HG03575 (cell line): ENCODE results near the gene CFAP77.

Experiments
- ATAC-seq: cut with Tn5 transposase; IDR thresholded peaks from one replicate; pipeline ENCODE4 v1.9.1; 2021; ENCODE audit not compliant: unreplicated experiment, insufficient number of reproducible peaks, low FRiP score; ENCODE audit errors: extremely low read depth

CFAP77 gene

DNA sequence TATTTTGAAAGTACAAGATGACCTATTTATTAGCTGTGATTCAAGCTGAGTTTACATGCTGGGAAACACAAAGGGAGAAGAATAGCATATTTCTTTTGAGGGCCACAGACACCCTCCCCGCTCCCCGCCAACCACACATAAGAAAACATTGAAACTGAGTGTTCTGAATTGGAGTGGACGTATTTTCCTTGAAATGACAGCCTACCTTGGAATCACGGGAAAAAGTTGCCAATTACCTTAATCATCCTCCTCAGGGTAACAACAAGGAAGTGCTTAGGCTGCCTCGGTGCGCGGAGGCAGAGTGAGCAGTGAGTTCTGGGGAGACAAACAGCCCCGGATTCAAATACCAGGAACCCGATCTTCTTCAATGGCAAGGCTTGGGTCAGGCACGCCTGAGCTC lies 31.4 kb downstream of the CFAP77 start:
- ATAC-seq: no peak

DNA sequence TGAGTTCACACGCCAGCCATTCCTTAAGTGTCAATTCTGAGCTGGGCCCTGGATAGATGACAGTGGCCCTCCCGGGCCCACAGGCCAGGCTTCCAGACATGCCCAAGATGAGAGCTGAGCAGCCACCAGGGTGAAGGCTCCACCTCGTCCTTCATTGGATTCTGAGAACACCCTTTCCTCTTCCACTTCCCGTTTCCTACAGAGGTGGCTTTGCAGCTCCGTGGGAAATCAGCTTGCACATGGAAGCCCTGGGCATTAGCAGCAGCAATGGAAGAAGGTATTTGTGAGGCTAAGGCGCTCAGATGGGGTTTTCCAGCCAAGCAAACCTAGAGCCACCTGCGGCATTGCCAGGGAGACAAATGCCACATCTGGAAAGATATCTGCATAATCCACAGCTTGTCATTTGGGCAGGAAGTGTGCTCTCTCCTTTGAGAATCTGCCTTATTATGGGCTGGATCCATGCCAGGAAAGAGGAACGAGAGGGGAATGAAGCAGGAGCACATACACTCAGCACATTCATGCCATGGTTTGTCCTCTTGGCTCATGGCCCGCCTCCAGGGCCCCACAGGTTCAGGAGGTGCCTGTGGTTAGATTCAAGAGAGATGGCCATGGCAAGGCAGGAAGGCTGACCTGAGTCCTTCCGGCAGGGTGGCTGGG lies 34.1 kb downstream of the CFAP77 start:
- ATAC-seq: no peak

DNA sequence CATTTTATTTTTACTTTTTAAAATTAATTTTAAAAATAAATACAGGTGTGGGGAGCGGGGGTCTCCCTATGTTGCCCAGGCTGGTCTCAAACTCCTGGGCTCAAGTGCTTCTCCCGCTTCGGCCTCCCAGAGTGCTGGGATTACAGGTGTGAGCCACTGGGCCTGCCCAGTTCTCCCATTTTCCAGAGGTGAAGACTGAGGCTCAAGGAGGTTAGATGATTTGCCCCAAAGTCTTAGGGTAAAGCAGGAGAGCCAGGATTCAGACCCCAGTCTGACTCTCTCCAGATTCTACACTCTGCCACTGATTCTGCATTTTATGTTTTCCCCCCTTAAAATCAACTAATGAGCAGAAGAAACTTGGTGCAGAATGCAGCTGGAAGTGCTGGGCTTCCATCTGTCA lies 36.9 kb downstream of the CFAP77 start:
- no peak for ATAC-seq

DNA sequence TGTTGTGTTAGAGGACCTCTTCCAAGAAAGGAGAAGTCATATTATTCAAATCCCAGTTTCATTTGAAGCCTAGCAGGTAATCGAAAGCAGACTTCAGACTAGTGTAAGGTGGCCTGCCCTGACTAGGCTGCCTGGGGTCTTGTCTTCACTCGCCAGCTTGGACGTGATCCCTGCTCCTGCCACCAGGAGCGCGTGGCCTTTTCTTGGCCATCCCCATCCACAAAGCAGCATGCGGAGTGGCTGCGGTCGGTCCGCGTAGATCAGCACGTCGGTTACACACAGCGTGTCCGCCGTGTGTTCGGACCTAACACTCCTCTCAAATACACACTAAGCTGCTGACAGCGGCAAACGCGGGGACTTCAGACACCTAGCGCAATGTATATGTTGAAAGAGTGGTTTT lies 37.3 kb downstream of the CFAP77 start:
- ATAC-seq: no peak

DNA sequence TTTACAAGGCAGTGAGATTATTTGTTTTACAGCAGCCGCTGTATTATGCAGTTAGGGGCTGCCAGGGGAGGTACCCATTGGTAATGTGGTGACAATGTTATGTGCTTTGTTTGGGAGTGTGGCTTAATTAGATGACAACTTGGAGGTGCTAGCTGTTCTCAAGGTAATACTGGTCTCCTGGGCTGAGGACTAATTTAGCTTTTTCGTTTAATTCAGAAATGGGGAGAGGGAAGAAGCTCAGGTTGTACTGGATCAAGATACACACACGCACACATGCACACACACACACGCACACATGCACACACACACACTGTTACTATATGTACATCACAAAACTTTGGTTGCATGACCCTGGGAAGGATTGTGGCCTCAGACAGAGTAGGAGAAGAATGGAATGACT lies 37.9 kb downstream of the CFAP77 start:
- ATAC-seq: no peak

DNA sequence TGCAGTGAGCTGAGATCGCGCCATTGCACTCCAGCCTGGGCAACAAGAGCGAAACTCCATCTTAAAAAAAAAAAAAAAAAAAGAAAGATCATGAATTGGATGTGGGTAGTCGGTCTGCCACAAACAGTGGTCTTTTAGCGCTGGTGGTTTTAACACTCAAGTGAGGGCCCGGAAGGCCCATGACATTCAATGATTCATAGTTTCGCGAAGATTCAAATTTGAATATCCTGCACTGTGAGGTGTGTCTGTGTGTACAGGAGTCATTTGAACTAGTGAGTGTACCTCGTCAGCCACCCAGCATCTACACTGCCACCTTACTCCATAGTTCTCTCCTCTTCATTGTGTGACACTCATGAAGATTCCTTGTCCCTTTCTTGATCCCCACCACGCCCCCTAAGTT lies 41.3 kb downstream of the CFAP77 start:
- ATAC-seq: no peak

DNA sequence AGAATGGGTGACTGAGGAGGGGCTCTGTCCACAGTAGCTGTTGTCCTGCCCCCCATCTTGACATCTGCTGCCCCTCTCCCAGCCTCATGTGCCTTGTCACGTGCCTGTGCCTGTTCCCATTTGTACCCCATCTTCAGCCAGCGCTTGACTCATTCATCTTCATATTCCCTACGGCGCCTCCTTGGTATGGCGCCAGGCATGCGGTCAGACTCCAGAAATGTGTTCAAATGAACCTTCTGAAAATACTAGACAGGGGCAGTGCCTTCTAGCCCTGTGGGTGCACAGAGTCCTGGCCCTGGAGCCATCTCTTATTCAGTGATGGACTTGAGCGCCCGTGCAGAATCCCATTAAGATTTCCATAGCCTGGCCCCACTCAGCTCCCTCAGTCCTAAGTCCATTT lies 46.2 kb downstream of the CFAP77 start:
- no peak for ATAC-seq

DNA sequence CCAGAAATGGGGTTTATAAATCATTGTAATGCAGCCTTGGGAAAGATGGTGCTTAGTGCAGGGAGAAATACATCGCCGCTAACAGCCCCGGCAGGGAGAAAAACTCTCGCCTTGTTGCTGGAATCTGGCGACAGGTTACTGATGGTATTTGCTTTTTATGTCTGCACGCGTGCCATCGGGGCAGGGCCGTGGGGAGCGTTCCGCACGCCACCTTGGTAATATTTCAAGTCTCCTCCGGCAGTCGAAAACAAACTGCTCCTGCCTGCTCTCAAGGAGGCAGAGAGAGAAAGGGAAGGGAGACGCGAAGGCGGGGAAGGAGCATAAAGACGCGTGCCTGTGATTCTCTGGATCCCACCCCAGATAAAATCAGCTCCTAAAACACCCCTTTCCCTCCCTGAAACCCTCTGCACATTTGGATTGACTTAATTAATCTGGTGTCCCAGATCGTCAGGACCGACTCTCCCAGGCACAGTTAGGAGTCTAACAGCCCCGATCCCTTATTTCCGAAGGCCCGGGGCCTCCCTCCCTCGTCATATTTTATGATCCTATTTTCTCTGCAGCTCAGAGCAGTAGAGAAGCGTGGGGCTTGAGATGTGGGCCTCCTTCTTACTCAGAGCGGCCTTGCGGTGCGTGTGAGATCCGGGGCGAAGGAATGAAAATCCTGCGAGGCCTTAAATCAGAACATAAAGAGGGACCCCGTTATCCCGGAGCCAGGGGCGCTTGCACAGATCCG lies 47.7 kb downstream of the CFAP77 start:
- no peak for ATAC-seq

DNA sequence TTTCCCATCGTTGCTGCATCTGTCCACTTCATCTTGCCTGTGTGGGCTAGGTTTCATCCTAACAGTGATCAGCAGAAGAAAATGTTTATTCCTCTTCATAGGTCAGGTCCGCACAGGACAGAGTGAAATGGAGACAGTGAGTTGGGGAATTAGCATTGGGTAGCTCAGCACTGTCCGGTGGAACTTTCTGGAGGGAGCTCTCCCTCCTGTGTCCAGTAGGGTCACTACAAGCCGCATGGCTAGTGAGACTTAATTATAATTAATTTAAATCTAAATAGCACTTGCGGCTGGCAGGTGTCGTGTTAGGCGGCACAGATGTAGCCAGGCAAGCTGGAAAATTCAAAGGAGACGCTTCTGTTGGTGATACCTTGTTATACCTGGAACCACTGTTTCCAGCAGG lies 48.4 kb downstream of the CFAP77 start:
- ATAC-seq: no peak

DNA sequence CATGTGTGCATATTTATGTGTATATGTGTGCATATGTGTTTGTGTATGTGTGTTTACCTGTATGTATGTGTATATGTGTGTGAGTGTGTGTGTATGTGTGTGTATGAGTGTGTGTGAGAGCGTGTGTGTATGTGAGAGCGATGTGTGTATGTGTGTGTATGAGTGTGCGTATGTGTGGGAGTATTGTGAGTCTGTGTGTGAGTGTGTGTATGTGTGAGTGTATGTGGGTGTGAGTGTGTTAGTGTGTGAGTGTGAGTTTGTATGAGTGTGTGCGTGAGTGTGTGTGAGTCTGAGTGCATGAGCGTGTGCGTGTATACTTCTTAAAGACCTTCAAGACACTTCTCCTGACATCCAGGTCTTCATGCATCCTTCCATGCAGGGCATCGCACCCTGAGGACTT lies 49.6 kb downstream of the CFAP77 start:
- no peak for ATAC-seq

DNA sequence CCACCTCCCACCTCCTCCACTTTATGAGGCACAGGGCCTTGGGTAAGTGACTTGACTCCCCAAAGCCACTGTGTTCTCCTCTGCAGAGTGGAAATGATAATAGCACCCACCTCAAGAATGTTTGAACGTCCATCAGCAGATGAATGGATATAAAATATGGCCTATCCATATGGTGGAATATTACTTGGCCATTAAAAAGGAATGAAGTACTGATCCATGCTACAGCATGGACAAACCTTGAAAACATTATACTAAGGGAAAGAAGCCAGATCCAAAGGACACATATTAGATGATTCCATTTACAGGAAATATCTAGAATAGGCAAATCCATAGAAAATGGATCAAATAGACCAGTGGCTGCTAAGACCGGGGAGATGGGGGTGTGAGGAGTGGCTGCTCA lies 50.2 kb downstream of the CFAP77 start:
- no peak for ATAC-seq

DNA sequence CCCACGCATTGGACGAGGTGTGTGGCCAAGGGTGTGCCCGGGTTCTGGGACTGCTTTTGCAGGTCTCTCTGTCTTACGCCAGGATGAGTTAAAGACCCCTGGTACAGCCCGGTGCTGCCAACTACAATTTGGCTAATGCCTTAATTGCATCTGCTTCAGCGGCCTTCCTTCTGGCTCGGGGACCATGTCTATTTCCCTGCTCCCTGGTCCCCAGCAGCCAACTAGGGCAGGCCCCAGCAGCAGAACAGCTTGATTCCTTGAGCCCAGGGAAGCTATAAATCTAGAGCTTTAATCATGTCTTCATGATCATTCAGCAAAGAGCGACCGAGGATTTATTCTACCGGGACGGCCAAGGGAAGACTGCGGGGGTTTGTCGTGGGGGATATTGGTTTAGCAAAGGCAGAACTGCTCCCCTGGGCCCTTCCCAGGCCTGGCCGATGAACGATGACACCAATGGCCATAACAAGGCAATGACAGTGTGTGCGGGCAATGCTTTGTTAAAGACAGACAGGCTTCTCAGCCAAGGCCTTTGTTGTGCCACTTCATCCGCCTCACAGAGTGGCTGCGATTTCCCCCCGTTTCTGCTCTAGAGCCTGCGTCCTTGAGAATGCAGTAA lies 51.4 kb downstream of the CFAP77 start:
- no peak for ATAC-seq

DNA sequence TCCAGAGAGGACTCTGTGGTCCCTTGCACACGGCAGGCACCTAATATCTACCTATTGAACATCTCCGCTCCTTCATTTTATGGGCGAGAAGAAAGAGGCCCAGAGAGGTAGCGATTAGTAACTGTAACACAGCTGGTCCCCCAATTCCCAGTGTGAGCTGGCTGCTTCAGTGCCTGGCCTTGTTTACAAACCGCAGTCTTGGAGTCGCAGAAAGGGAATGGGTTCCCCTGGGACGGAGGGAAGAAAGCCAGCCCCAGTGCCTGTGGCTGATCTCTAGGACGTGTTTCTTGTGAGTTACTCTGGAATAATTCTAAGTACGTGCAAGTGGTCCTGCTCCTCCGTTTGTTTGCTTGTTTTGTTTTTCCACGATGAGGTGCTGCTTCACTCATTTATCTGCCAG lies 52.0 kb downstream of the CFAP77 start:
- ATAC-seq: no peak

DNA sequence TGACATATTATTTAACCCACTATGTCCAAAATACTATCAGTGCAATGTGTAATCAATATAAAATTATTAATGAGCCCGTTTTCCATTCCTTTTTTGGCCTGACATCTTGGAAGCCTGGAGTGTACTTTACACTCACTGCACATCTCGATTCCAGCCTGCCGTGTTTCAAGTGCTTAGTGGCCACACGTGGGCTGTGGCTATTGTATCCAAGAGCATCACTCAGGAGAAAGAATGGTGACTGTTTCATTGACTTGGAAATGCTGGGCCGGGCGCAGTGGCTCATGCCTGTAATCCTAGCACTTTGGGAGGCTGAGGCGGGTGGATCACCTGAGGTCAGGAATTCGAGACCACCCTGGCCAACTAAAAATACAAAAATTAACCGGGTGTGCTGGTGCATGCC lies 54.5 kb downstream of the CFAP77 start:
- no peak for ATAC-seq

DNA sequence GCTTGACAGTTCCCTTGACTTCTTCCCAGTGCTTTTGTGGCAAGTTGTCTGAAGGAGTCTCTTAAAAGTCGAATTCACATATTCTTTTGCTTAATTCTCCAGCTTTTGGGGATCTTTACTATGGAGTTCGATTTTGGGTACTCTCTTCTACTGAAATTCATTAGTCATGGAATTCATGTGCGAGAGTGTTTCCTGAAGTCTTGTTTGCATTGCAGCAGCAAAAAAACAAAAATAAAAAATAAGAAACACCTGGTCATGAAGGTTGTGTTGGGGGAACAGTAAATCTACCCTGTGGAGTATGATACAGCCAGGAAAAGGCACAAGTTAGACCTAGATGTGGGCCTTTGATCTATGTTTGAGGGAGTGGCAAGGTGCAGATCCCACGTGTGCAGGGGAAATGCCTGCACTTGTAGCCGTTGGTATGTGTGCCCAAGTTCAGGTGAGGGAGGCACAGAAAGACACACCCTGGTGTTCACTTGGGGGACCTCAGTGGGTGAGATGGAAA lies 55.2 kb downstream of the CFAP77 start:
- no peak for ATAC-seq

DNA sequence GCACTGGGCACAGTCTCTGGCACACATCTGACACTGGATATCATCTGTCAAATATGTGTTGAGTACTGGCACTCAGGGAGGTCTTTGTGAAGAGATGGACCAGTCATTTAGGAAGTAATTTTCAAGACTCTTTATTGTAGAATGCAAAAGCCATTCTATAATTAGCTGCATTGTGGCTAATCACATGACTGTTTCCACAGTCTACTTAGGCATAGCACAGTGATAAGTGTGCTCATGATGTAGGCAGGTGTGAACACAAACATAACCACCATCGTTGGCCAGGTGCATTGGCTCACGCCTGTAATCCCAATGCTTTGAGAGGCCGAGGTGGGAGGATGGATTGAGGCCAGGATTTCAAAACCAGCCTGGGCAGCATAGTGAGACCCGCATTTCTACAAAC lies 62.2 kb downstream of the CFAP77 start:
- no peak for ATAC-seq

DNA sequence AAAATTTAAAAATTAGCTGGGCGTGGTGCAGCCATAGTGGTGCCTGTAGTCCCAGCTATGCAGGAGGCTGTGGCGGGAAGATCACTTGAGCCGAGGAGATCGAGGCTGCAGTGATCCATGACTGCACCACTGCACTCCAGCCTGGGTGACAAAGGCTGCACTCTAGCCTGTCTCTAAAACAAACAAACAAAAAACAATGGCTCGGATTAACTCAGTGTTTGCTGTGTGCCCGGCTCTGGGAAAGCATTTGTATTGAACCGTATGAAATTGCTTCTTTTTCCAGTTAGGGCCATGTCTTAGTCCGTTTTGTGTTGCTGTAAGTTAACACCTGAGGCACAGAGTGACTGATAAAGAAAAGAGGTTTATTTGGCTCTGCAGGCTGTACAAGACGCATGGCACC lies 62.6 kb downstream of the CFAP77 start:
- ATAC-seq: no peak

DNA sequence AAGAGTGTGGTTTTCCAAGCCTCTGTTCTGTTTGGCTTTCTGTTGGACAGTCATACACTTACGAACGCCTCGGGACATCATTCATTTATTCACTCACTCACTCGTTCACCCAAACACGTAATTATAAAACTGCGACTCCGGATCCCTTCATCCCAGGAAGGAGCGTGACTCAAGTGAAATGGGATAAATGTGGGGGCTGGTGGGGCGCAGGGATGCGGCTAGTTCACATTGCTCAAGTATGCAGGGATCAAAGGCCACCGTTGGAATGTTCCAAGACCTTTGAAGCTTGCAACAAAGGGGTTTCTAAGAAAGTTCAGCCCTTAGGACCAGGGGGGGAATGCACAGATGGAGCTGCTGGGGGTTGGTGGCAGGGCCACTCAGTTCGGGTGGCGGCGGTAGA lies 64.2 kb downstream of the CFAP77 start:
- no peak for ATAC-seq

DNA sequence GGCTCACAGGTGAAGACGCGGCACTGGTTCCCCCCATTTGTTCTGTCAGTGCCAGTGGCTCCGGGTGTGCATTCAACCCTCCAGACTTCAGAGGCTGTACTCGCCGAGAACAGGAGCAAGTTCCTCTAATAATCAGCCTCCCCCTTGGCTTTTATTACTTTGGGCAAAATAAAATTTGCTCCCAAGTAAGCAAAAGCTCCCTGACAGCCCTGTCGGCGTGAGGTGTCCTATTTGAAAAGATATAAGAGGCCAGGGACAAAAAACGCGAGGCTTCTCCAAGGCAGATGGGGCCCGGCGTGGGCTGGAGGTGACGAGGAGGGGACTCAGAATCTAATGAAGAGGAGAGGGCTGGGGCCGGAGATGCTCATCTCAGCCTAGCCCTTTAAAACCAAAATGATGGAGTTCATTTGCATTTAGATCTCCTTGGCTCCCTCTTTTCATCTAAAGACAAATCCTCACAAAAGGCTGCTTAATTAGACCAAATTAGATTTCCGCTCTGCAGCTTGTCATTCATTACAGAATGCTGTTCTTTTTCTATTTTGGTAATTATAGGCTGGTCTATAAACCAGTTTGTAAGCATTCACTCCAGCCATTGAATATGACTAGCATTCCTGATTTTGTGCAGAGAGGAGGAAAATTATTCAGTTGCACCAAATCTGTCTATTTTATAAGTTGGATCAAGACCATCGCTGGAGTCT lies 68.5 kb downstream of the CFAP77 start:
- no peak for ATAC-seq

DNA sequence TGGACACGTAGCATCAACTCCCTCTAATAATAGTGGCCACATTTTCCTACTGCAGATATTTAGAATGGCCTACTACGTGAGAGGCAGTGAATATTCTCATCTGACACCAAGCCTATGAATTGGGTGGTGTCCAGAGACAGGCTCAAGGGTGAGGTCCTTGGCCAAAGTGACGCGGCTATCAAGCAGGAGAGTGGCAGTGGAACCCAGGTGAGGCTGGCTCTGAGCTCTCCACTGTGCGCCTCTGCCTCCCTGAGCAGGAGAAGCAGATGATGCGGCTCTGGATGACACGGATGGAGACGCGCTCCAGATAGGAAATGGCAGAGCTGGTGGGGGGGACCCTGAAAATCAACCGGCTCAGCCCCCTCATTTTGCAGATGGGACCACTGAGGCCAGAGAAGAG lies 69.7 kb downstream of the CFAP77 start:
- no peak for ATAC-seq
